ENCODE data around the gene HDAC2. TPM values are rescaled to one million over a fixed set of nuclear protein-coding genes. Genes with fewer than 3 reads are reported as not detected.
"Not testable (repeated sequence)": the region's sequence is repeated elsewhere in the genome, so short reads cannot be mapped to it uniquely, and the experiment has no call there.

The HDAC2 gene
- total RNA-seq, 2 experiments from 2014 or later: 90.5 to 91.7 TPM

- POLR2A ChIA-PET: no interaction called here
- no peak overlapping the region for H3K4me3 Mint-ChIP-seq
- ATAC-seq: no peak
- peaks cover 13% of the 10 kb centered on the region for H3K9me3 Mint-ChIP-seq
- H3K4me1 Mint-ChIP-seq (ENCODE audit: low read depth): no peaks in the 10 kb centered on the region
- intact Hi-C loops (cut with micrococcal nuclease): no loop called here
- TF ChIP-seq CTCF (IDR thresholded peaks at IDR 0.05): no peak
- no peak overlapping the region for H3K27ac Mint-ChIP-seq
- H3K27me3 Mint-ChIP-seq: no peaks in the 10 kb centered on the region
- peaks cover 6% of the 10 kb centered on the region for H3K36me3 Mint-ChIP-seq (ENCODE audit: low read depth)
- DNase-seq: no peak
- CTCF ChIA-PET: interaction anchor here (1.4 kb wide), 1 partner anchor 25 kb away, joined by 4 read pairs; no protein-coding TSS in a partner anchor
Measured at GRCh38 chr6:113934101-113934500, 36.8 kb downstream of the HDAC2 start.

GRCh38 chr6:113931907-113932306 lies 39.0 kb downstream of the HDAC2 start:
- POLR2A ChIA-PET; H3K36me3 Mint-ChIP-seq (ENCODE audit: low read depth); H3K4me1 Mint-ChIP-seq (ENCODE audit: low read depth); H3K4me3 Mint-ChIP-seq; intact Hi-C loops (cut with micrococcal nuclease); H3K27me3 Mint-ChIP-seq; ATAC-seq; DNase-seq; CTCF ChIA-PET; H3K27ac Mint-ChIP-seq: not testable (repeated sequence)
- peaks cover 13% of the 10 kb centered on the region for H3K9me3 Mint-ChIP-seq

GRCh38 chr6:113930183-113930582 lies 40.8 kb downstream of the HDAC2 start:
- Mint-ChIP-seq H3K4me1 (ENCODE audit: low read depth) (no peaks in the 10 kb centered on the region), H3K4me3 (no peak overlapping the region), H3K9me3 (peaks cover 13% of the 10 kb centered on the region), H3K36me3 (ENCODE audit: low read depth) (peaks cover 6% of the 10 kb centered on the region), H3K27me3 (peaks cover 8% of the 10 kb centered on the region), H3K27ac (no peak overlapping the region)
- TF ChIP-seq CTCF (IDR thresholded peaks at IDR 0.05): no peak
- no peak for ATAC-seq
- ChIA-PET CTCF (no interaction called here), POLR2A (no interaction called here)
- DNase-seq: no peak
- intact Hi-C loops (cut with micrococcal nuclease): no loop called here

GRCh38 chr6:113927001-113927400 lies 43.9 kb downstream of the HDAC2 start:
- TF ChIP-seq CTCF (IDR thresholded peaks at IDR 0.05): no peak
- Mint-ChIP-seq H3K4me3 (no peak overlapping the region), H3K4me1 (ENCODE audit: low read depth) (no peaks in the 10 kb centered on the region), H3K36me3 (ENCODE audit: low read depth) (peaks cover 5% of the 10 kb centered on the region), H3K27ac (no peak overlapping the region), H3K27me3 (peaks cover 8% of the 10 kb centered on the region), H3K9me3 (peaks cover 13% of the 10 kb centered on the region)
- CTCF ChIA-PET: interaction anchor here (0.9 to 1.3 kb wide), 2 partner anchors 17 to 19 kb away, joined by 3 to 5 read pairs; no protein-coding TSS in a partner anchor
- ATAC-seq (no peak), DNase-seq (no peak)
- intact Hi-C loops (cut with micrococcal nuclease): no loop called here
- POLR2A ChIA-PET: no interaction called here

GRCh38 chr6:113925378-113925777 lies 45.6 kb downstream of the HDAC2 start:
- ATAC-seq: no peak
- Mint-ChIP-seq H3K27me3 (peaks cover 8% of the 10 kb centered on the region), H3K4me3 (no peak overlapping the region), H3K36me3 (ENCODE audit: low read depth) (peaks cover 5% of the 10 kb centered on the region), H3K27ac (no peak overlapping the region), H3K4me1 (ENCODE audit: low read depth) (peaks cover 9% of the 10 kb centered on the region), H3K9me3 (peaks cover 12% of the 10 kb centered on the region)
- POLR2A ChIA-PET: no interaction called here
- no peak for DNase-seq
- CTCF ChIA-PET: no interaction called here
- intact Hi-C loops (cut with micrococcal nuclease): no loop called here
- no peak for TF ChIP-seq CTCF (IDR thresholded peaks at IDR 0.05)

All from activated CD8-positive, alpha-beta T cell treated with anti-CD3 and anti-CD28 coated beads for 36 hours (primary cell).